ENCODE measurements around the gene TRIM10.
A peak's percentile ranks its signal among the peaks of the same experiment; 100 is the strongest.

DNA sequence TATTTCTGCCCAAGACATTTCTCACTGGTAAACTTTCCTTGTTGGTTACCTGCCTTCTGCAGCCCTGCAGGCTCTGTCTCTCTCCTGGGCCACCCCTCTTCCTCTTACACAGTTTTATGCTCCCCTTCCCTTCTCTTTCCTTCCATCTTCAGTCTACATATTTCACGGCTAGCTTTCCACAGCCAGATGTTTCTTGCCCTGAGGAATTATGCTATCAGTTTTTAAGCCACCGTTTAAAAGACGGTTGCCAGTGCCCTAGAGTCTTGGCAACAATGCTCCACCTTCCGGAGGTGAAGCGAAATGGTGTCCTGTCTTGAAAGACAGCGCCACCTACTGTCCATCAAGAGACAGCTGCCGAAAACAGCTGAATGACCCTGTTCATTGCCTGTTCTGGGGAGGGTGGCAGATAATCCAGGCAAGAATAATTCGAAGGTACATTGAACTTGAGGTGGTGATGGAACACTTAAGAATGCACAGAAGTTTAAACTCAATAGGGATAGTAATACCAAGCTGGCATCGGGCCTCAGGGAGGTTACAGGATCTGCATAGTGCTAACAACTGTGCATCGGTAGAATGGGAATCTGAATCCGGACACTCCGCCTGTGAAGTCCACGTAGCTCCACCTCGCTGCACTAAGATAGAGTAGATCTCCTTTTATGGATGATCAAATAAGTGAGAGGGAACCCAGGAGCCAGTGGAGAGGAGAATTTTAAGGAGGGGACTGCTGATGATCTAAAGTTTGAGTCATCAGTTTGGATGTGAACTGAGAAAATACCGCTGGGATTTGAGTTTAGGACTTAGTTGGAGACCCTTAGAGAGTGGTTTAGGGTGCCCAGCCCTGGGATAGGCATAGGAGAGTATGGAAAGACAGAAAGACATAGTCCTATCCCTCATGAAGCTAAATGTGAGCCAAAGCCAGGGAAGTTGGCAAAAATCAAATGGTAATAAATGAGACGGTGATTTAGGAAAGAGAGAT is 29.8 kb downstream of the TRIM10 start:
- TF ChIP-seq, protein P1, sequence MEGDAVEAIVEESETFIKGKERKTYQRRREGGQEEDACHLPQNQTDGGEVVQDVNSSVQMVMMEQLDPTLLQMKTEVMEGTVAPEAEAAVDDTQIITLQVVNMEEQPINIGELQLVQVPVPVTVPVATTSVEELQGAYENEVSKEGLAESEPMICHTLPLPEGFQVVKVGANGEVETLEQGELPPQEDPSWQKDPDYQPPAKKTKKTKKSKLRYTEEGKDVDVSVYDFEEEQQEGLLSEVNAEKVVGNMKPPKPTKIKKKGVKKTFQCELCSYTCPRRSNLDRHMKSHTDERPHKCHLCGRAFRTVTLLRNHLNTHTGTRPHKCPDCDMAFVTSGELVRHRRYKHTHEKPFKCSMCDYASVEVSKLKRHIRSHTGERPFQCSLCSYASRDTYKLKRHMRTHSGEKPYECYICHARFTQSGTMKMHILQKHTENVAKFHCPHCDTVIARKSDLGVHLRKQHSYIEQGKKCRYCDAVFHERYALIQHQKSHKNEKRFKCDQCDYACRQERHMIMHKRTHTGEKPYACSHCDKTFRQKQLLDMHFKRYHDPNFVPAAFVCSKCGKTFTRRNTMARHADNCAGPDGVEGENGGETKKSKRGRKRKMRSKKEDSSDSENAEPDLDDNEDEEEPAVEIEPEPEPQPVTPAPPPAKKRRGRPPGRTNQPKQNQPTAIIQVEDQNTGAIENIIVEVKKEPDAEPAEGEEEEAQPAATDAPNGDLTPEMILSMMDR (IDR thresholded peaks at IDR 0.05): peak; percentile 78 to 95 (median 86)
- TF ChIP-seq POLR2A (IDR thresholded peaks at IDR 0.05): no peak
